HEK293 (cell line): ENCODE data around the gene CD79A.

Experiments used
- CTCF ChIA-PET: fragments of 350-600 bp; formaldehyde crosslinking; extraction: SDS; loops from one replicate; lab custom pipeline; 2021; ENCODE audit warnings: antibody characterized with exemption; lab: Yijun Ruan, JAX
- POLR2A ChIA-PET: fragments of 300-600 bp; formaldehyde crosslinking; extraction: SDS; loops from one replicate; lab custom pipeline; 2020; ENCODE audit warnings: antibody characterized with exemption, inconsistent platforms; lab: Yijun Ruan, JAX
- H3K27ac ChIP-seq: fragments of 200-500 bp; sonication (Bioruptor generic); 2 replicates; pipeline ENCODE4 v1.5.1; 2014; ENCODE audit warnings: low read depth, low read length, control low read depth, inconsistent platforms; ENCODE audit errors: extremely low read depth
- H3K36me3 ChIP-seq, 2 experiments: fragments of 200-500 bp in 1 of 2; sonication (Bioruptor generic) in 1 of 2; 1 replicate in 1 of 2; 2 replicates in 1 of 2; pipeline ENCODE4 v1.5.1; 2014 to 2017; ENCODE audit warnings: inconsistent platforms in 2 of 2, low read length in 2 of 2; ENCODE audit not compliant: control insufficient read depth in 2 of 2, insufficient read depth in 1 of 2
- H3K4me1 ChIP-seq: fragments of 200-500 bp; sonication (Bioruptor generic); 2 replicates; pipeline ENCODE4 v1.5.1; 2014; ENCODE audit warnings: mild to moderate bottlenecking, low read length, inconsistent platforms; ENCODE audit not compliant: control insufficient read depth, insufficient read depth
- H3K4me3 ChIP-seq: 2 replicates; pipeline ENCODE4 v1.5.1; 2011; ENCODE audit warnings: low read depth, mild to moderate bottlenecking, control low read depth, low read length, moderate library complexity
- H3K9me3 ChIP-seq: fragments of 200-500 bp; sonication (Bioruptor generic); 2 replicates; pipeline ENCODE4 v1.5.1; 2014; ENCODE audit warnings: low read depth, low read length, inconsistent platforms; ENCODE audit not compliant: control insufficient read depth, insufficient read depth
- HOXC10 ChIP-seq: sonication (generic); formaldehyde crosslinking; IDR thresholded peaks from 2 replicates; pipeline ENCODE4 v1.8.1; 2023; ENCODE audit warnings: mild to moderate bottlenecking, missing genetic modification reagents
- INSM2 ChIP-seq: fragments of 450-650 bp; formaldehyde crosslinking; IDR thresholded peaks from 2 replicates; pipeline ENCODE4 v1.5.1; 2016; ENCODE audit warnings: missing biosample characterization, missing genetic modification characterization
- KLF17 ChIP-seq: fragments of 450-650 bp; formaldehyde crosslinking; IDR thresholded peaks from 2 replicates; pipeline ENCODE4 v1.5.1; 2016; ENCODE audit warnings: missing biosample characterization, missing genetic modification characterization
- KLF9 ChIP-seq: fragments of 450-650 bp; formaldehyde crosslinking; IDR thresholded peaks from 2 replicates; pipeline ENCODE4 v1.5.1; 2016; ENCODE audit warnings: missing biosample characterization, missing genetic modification characterization, low read depth
- MZF1 ChIP-seq: fragments of 450-650 bp; formaldehyde crosslinking; IDR thresholded peaks from 2 replicates; pipeline ENCODE4 v1.5.1; 2017; ENCODE audit warnings: missing biosample characterization, missing genetic modification characterization, borderline replicate concordance
- PATZ1 ChIP-seq: fragments of 450-650 bp; formaldehyde crosslinking; IDR thresholded peaks from 2 replicates; pipeline ENCODE4 v1.5.1; 2016; ENCODE audit warnings: missing biosample characterization, missing genetic modification characterization
- PRDM6 ChIP-seq: fragments of 450-650 bp; formaldehyde crosslinking; IDR thresholded peaks from 2 replicates; pipeline ENCODE4 v1.5.1; 2017; ENCODE audit warnings: missing biosample characterization, missing genetic modification characterization
- REST ChIP-seq: fragments of 450-650 bp; formaldehyde crosslinking; IDR thresholded peaks from 2 replicates; pipeline ENCODE4 v1.5.1; 2016; ENCODE audit warnings: missing biosample characterization, missing genetic modification characterization
- ZBTB44 ChIP-seq: fragments of 450-650 bp; IDR thresholded peaks from 2 replicates; pipeline ENCODE4 v1.5.1; 2018; ENCODE audit warnings: missing biosample characterization, mild to moderate bottlenecking, missing genetic modification characterization
- ZNF114 ChIP-seq: fragments of 450-650 bp; formaldehyde crosslinking; IDR thresholded peaks from 2 replicates; pipeline ENCODE4 v1.5.0; 2017; ENCODE audit warnings: missing biosample characterization, missing genetic modification characterization
- ZNF140 ChIP-seq: fragments of 450-650 bp; formaldehyde crosslinking; IDR thresholded peaks from 2 replicates; pipeline ENCODE4 v1.5.1; 2016; ENCODE audit warnings: missing biosample characterization, missing genetic modification characterization
- ZNF280C ChIP-seq: fragments of 450-650 bp; formaldehyde crosslinking; IDR thresholded peaks from 2 replicates; pipeline ENCODE4 v1.5.1; 2016; ENCODE audit warnings: missing biosample characterization, missing genetic modification characterization
- ZNF366 ChIP-seq: fragments of 450-650 bp; formaldehyde crosslinking; conservative IDR thresholded peaks from 2 replicates; pipeline ENCODE4 v1.5.1; 2016; ENCODE audit warnings: missing biosample characterization, missing genetic modification characterization
- ZNF404 ChIP-seq: fragments of 450-650 bp; formaldehyde crosslinking; IDR thresholded peaks from 2 replicates; pipeline ENCODE4 v1.5.1; 2017; ENCODE audit warnings: missing biosample characterization, missing genetic modification characterization
- ZNF544 ChIP-seq: fragments of 450-650 bp; formaldehyde crosslinking; IDR thresholded peaks from 2 replicates; pipeline ENCODE4 v1.5.0; 2017; ENCODE audit warnings: missing biosample characterization, missing genetic modification characterization
- ZNF596 ChIP-seq: fragments of 450-650 bp; IDR thresholded peaks from 2 replicates; pipeline ENCODE4 v1.5.0; 2018; ENCODE audit warnings: missing biosample characterization, mild to moderate bottlenecking, missing genetic modification characterization, moderate library complexity
- ZNF639 ChIP-seq: fragments of 450-650 bp; formaldehyde crosslinking; IDR thresholded peaks from 2 replicates; pipeline ENCODE4 v1.5.1; 2016; ENCODE audit warnings: missing biosample characterization, missing genetic modification characterization
- ZNF670 ChIP-seq: fragments of 450-650 bp; formaldehyde crosslinking; IDR thresholded peaks from 2 replicates; pipeline ENCODE4 v1.5.1; 2016; ENCODE audit warnings: missing biosample characterization, missing genetic modification characterization, low read depth
- ZNF704 ChIP-seq: fragments of 450-650 bp; formaldehyde crosslinking; IDR thresholded peaks from 2 replicates; pipeline ENCODE4 v1.5.1; 2016; ENCODE audit warnings: missing biosample characterization, missing genetic modification characterization
- ZNF768 ChIP-seq: fragments of 450-650 bp; formaldehyde crosslinking; IDR thresholded peaks from 2 replicates; pipeline ENCODE4 v1.5.1; 2018; ENCODE audit warnings: missing biosample characterization, mild to moderate bottlenecking, missing genetic modification characterization

The CD79A gene

GRCh38 chr19:41872384-41872774, 4.7 kb upstream of the CD79A start:
- Histone ChIP-seq H3K4me3 (no peak overlapping the region), H3K4me1 (no peaks in the 10 kb centered on the region; the same call in 1 of the 2 replicates), H3K27ac (peak overlapping the region; percentile 51), H3K36me3 (peaks cover 41 to 50% of the 10 kb centered on the region in 2 experiments), H3K9me3 (no peaks in the 10 kb centered on the region)
- ChIA-PET CTCF (interaction anchor here (0.7 to 5.9 kb wide), 19 partner anchors 9 to 162 kb away, joined by 3 to 73 read pairs (median 5); partner anchors contain the start of genes RABAC1 and RPS19), POLR2A (interaction anchor here (1.2 to 7.2 kb wide), 12 partner anchors 9 to 163 kb away, joined by 3 to 118 read pairs (median 8); partner anchors contain the start of genes ARHGEF1, RABAC1 and RPS19)
- TF ChIP-seq KLF17: 0 out of 2 replicates have a peak, but pooled peaks have one; percentile 21
- TF ChIP-seq ZNF768: peak; percentile 2; the same call in 1 of the 2 replicates
- TF ChIP-seq ZNF704 (tag by site-specific recombination): no peak
- TF ChIP-seq PATZ1 (tag by site-specific recombination): no peak
- TF ChIP-seq ZNF544 (tag by site-specific recombination): no peak
- TF ChIP-seq MZF1: no peak
- TF ChIP-seq ZNF596 (tag by site-specific recombination): no peak
- TF ChIP-seq ZNF670 (tag by site-specific recombination): no peak
- no peak for TF ChIP-seq ZBTB44
- no peak for TF ChIP-seq ZNF140
- no peak for TF ChIP-seq ZNF280C (tag by site-specific recombination)
- TF ChIP-seq REST (tag by site-specific recombination): peak; percentile 66
- no peak for TF ChIP-seq PRDM6 (tag by site-specific recombination)
- TF ChIP-seq ZNF114 (tag by site-specific recombination): no peak
- TF ChIP-seq ZNF639: 0 out of 2 replicates have a peak, but pooled peaks have one; percentile 48
- no peak for TF ChIP-seq INSM2 (tag by site-specific recombination)
- TF ChIP-seq ZNF366 (tag by site-specific recombination): no peak
- no peak for TF ChIP-seq HOXC10 (CRISPR knock-in tag)
- TF ChIP-seq KLF9 (tag by site-specific recombination): no peak
- TF ChIP-seq ZNF404 (tag by site-specific recombination): no peak
